GM12878 (cell line): ENCODE measurements around the gene SLC35G6.

Experiments used
- CEBPB ChIP-seq, 2 experiments: fragments of 150-350 bp in 1 of 2; IDR thresholded peaks; 2 replicates each; pipeline ENCODE4 v1.6.1; 2012 to 2014; ENCODE audit warnings: low read depth in 2 of 2, low read length in 2 of 2, borderline replicate concordance in 1 of 2, inconsistent platforms in 1 of 2
- GABPA ChIP-seq: IDR thresholded peaks from 2 replicates; pipeline ENCODE4 v1.6.1; 2014; ENCODE audit warnings: antibody characterized with exemption, low read depth, mild to moderate bottlenecking, inconsistent platforms
- HDAC2 ChIP-seq: fragments of 200-600 bp; sonication (generic); IDR thresholded peaks from 2 replicates; pipeline ENCODE4 v1.6.1; 2017
- POLR2A ChIP-seq: IDR thresholded peaks from 2 replicates; pipeline ENCODE4 v1.6.1; 2011; ENCODE audit warnings: low read depth, mild to moderate bottlenecking, low read length
- TAF1 ChIP-seq: IDR thresholded peaks from 2 replicates; pipeline ENCODE4 v1.6.1; 2011; ENCODE audit warnings: mild to moderate bottlenecking, low read depth, low read length, borderline replicate concordance

DNA sequence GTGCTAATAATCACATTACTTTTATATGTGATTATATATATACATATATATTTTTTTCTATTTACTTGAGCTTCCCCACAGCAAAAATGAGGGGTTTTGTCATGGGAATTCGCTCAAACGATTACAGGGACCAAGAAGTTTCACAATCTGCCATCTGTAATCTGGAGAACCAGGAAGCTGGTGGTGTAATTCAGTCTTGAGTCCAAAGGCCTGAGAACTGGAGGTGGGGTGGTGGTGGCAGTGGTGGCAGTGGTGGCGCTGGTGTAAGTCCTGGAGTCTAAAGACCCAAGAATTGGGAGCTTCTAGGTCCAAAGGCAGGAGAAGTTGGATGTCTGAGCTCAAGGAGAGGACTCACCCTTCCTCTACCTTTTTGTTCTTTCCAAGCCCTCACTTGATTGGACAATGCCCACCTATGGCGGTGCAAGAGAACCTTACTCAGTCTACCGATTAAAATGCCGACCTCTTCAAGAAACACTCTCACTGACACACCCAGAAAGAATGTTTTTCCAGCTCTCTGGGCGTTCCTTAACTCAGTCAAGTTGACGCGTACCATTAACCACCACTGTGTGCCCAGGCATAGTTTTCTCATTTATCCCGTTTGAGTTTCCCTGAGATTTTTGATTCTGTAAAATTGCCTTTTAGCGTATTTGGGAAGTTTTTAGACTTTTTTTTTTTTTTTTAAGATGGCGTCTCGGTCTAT lies 34.8 kb downstream of the SLC35G6 start:
- TF ChIP-seq CEBPB (IDR thresholded peaks at IDR 0.05; ENCODE audit: borderline replicate concordance in 1 of 2, low read depth in 2 of 2, low read length in 2 of 2) (no peak), TAF1 (no peak), HDAC2 (no peak), GABPA (no peak), POLR2A (no peak)
